HG02678 (cell line): ENCODE results near the gene SLC30A1.

Experiments
- ATAC-seq: cut with Tn5 transposase; IDR thresholded peaks from one replicate; pipeline ENCODE4 v1.9.1; 2021; ENCODE audit warnings: mild to moderate bottlenecking, moderate library complexity; ENCODE audit not compliant: unreplicated experiment

The SLC30A1 gene

DNA sequence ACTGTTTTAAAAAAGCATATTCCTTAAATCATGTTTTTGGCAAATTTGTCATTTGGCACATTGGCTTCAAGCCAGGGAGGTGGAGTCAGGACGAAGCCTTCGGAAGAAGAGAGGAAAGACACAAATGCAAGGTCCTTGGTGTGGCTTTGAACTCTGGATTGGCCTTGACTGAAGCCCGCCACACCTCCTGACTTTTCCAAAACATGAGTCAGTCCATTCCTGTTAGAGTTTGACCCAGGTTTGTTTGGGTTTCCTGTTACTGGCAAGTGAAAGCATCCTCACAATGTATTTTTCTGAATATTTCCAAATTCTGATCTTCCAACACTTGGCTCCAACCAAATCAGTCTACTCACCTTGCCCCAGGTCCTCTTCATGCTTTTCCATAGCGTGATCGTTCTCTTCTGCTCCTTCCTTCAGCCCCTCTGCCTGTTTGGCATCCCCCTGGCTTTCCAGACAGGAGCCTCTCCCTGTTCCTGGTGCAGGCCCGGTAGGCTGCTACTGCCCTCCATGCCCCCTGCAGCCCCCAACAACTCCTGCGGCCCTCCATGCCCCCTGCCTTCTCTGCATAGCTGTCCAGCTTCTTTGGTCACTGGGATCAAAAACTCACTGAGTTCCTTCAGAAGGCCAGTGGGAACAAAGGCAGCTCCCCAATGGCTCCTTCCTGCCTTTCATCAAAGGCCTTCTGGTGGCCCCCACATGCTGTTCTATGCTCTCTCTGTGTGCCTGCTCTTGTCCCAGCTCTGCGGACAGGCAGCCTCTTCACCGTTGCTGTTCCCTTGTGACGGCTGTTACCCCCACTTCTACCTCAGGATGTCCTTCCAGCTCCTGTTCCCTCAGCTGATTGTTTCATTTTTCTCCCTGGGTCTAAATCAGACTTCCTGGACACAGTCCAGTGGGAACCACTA, 30.4 kb upstream of the SLC30A1 start:
- no peak for ATAC-seq

DNA sequence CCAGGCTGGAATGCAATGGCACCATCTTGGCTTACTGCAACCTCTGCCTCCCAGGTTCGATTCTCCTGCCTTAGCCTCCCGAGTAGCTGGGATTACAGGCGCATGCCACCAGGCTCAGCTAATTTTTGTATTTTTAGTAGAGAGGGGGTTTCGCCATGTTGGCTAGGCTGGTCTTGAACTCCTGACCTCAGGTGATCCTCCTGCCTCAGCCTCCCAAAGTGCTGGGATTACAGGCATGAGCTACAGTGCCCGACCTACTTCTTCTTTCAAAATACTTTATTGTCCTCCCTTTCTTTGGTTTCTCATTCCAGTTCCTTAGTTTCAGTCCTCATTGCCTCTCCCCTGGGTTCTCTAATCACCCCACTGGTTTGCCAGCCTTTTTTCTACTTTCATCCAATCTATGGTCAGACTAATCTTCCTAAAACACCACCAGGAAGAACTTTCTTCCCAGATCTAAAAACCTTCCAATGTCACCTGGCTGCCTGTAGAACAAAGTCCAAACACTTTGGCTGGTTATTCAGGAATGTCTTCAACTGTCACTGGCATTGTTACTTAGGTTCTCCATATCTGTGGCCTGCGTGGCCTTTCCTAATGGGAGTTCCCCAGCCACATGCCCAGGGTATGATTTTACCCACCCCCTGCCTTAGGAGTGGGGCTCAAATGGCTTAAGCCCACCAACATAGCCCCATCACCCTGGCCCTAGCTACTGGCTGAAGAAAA, 29.0 kb upstream of the SLC30A1 start:
- no peak for ATAC-seq

GRCh38 chr1:211606914-211607753, 28.2 kb upstream of the SLC30A1 start:
- ATAC-seq, result peak; percentile 94

DNA sequence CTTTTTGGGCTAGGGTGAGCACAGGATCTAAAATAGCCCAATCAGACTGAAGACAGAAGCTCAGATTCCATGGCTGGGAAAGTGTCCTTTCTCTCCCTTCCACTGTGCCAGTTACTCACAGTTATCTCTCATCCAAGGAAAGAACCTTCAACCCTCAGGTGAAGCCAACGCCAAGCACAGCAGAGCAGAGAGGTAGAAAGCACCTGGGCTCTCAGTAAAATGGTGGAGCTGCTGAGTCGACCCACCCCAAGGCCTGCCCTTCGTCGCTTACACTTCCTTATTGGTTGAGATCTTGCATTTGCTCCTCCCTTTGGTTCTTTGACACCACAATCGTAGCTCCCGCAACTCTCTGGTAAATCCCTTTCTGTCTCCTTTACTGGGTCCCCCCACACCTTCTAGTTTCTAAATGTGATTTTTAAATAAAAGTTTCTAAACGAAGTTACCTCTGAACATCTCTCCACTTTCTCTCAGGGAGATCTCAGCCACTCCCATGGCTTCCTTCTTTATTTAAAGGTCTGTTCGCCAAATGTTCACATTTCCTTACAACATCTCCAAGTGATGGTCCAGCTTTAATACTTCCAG, 27.5 kb upstream of the SLC30A1 start:
- ATAC-seq, result peak; percentile 87

DNA sequence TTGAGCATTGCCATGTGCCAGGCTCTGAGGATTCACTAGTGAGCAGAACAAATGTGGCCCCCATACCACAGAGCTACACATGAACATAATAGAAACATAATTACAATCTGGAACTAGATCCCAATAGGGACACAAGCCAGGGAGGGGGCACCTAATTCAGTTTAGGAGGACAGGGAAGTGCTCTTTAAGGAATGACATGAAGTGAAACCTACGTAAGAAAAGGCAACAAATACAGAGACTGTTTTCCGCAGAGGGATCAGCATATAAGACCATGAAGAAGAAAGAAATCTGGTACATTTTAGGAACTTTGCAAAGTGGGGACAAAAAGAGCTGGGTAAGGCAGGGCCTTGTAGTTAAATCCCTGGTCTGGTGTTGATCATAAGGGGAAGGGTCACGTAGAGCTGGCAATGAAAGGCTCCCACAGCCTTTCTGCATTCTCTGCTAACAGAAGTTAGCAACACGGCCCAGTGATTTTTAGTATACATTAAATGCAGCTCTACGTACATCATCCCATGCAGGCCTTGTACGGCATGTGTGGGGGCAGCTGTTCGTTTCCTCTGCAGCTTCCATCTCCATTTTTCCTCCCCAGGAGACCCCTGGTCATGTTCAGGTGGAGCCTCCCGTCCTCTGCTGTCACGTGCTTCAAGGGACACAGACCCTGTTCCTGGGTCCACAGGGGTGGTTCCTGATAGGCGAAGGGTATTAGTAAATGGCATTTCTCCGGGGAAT, 26.8 kb upstream of the SLC30A1 start:
- ATAC-seq, result no peak

- ATAC-seq, result no peak
Measured at GRCh38 chr1:211605034-211605433, 26.1 kb upstream of the SLC30A1 start.

DNA sequence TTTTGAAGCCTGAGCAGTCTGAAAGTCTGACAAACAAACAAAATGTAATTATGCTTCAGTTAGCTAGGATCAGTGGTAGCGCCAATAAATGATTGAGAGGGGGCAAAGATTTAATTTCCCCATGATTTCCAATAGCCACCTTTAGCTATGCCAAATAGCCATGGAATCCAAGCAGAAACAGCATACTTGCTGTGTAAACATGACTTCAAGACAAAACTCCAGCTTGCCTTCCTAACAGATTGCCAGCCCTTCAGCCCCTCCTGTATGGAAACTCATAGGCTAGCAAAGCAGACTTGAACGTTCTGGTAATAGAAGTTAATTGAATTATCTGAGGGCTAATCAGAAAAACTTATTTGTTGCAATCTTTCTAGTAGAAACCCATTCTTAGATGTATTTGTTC, 25.6 kb upstream of the SLC30A1 start:
- ATAC-seq, result no peak

DNA sequence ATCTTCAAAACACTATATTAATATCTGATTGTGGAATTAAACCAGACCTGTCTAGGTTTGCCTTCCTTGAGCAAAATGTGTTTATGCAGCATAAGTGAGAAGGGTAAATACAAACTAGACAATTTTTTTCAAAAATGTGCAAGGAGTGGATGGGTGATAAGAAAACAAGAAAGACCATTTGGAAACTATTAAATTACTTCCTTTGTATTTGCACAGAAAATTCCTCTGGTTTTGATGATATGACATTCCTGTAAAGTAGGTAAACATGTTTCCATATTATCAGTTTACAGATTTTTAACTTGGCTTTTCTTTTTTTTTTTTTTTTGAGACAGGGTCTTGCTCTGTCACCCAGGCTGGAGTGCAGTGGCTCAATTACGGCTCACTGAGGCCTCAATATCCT, 24.8 kb upstream of the SLC30A1 start:
- ATAC-seq, result no peak

DNA sequence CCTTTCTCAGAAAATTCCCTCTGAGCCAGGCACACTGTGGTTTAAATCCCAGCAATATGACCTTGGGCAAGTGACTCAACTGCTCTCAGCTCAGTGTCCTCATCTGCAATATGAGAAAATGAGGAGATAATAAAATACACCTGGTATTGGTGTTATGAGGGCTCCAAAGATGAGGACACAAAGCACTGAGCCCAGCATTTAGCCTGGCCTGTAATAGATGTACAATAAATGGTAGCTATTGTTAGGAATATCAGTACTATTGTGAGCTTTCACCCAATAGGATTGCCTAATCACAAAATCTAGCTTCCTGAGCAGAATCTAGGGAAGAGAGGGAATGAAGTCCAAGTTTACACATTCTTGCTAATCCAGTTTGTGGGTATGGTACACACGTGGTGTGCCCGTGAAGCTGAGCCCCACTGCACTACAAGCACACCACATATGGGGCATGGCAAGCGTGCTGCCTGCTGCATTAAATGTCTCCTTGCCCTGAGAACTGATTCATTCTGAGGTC, 24.3 kb upstream of the SLC30A1 start:
- ATAC-seq, result no peak

DNA sequence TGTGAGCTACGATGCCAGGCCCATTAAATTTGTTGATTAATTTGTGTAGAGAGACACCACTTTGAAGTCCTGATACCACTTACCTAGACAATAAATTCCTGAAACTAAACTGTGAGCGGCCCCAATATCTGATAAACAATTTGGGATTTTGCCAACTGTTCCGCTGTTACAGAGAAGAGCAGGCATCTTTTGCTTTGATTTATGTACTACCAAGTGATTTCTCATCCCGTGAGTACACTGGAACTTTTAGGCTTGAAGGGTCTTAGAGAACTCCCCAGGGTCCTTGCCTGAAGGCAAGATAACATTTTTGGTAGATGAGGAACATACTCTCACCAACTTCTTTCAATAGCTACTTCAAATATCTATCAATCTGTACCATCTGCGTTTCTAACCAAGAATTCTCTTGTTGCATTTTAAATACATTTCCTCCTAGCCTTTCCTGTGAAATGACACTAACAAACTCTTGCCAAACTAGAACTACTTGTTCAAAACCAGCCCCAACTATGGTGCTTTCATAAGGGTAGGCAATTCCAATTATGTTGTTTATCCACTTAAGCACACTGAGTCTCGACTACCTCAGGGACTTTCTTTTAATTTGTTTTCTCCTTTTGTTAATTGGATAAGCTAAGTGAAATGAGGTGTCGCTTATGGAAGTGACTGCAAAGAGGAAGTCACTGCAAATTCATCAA, 23.2 kb upstream of the SLC30A1 start:
- ATAC-seq, result no peak

DNA sequence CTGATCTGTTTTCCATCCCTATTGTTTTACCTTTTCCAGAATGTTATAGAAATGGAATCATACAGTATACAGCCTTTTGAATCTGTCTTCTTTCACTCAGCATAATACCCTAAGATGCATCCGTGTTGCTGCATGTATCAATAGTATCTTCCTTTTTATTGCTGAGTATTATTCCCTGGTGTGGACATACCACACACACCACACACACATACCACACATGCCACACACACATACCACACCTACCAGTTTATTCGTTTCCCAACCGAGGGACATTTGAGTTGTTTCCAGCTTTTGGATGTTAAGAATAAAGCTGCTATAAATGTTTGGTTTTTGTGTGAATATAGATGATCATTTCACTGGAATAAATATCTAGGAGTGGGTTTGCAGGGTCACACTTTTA, 22.2 kb upstream of the SLC30A1 start:
- no peak for ATAC-seq

GRCh38 chr1:211599250-211599649, 20.3 kb upstream of the SLC30A1 start:
- ATAC-seq, result no peak

DNA sequence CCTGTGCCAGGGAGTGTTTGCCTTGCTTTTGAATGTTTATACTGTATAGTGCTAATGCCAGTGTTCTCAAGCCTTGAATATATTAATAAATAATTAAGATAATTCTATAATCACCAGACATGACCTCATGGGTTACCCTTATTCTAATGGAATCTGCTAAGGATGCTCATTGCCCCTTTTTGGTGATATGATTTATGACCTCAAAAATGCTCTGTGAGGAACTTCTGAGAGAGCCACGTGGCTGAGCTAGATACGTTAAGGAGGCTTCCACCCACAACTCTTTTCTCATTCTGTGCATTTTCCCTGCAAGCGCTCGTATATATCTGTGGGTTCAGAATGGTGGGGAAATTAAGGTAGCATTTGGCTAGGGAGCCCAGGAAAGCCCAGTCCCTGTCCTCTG, 19.6 kb upstream of the SLC30A1 start:
- no peak for ATAC-seq

GRCh38 chr1:211596418-211597181, 17.6 kb upstream of the SLC30A1 start:
- ATAC-seq, result no peak

DNA sequence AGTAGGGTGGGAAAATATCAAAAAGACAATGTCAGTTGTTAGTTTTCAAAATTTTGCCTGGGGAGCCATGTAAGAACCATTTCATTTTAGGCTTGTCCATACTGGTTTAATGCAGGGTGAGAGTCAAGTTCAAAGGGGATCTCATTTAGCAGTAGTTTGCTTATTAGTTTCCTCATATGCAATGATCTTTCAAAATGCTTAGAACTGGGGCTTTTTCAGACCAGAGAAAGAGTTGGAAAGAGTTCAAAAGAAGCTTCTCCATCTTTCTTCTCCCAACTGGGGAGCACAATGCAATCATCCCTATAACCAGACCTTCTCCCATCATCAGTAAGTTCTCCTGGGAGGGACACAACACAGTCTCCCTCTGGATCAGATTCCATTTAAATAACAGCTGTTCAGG, 16.5 kb upstream of the SLC30A1 start:
- no peak for ATAC-seq

DNA sequence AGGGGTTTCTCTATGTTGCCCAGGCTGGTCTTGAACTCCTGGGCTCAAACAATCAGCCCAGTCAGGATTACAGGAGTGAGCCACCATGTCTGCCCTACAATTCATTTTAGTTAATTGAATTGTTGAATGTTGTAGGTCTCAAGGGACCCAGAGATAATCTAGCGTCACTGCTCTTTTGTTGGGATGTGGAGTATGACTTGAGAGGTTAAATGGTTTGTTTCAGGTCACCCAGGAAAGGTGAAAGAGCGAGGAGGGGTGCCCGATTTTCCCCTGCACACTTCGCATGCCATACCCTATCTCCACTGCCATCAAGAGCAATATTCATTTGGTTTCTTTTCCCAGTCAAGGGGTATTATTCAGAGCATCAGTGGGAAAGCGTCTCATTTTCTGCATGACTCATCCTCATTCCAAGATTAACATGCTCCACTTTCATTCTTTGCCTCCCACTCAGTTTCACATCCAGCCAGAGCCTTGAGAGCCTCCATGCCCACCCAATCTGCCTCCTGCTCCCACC, 13.1 kb upstream of the SLC30A1 start:
- no peak for ATAC-seq

DNA sequence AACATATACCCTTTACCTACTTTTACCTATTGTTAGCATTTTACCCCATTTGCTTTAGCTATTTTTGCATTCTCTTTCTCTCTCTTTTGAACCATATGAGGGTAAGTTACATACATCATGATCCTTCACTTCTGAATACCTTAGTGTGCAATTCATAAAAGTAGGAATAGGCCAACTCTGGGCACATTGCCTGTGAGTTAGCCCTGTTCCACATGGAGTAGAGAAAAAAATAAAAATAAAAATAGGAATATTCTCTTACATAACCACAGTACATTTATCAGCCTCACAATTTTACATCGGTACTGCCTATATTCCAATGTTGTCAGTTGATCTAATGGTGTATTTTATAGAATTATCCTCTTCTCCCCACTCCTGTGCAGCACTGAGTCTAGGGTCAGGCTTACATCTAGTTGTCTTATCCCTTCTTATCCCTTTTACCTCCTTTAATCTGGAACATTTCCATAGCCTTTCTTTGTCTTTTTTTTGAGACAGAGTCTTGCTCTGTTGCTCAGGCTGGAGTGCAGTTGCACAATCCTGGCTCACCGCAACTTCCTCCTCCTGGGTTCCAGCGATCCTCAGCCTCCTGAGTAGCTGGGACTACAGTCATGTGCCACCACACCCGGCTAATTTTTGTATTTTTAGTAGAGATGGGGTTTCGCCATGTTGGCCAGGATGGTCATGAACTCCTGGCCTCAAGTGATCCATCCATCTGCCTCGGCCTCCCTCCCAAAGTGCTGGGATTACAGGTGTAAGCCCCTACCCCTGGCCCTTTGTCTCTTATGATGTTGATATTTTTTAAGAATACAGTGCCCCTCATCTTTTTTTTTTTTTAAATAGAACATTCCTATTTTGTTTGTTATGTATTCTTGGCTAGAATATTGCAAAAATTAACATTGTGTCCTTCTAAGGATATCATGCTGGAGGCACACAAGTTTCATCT, 11.1 kb upstream of the SLC30A1 start:
- no peak for ATAC-seq
